CD4-positive, alpha-beta T cell treated with Interleukin-6 at 100 ng/mL for 8 hours (primary cell): ENCODE results near the gene TUSC2.
A peak's percentile ranks its signal among the peaks of the same experiment; 100 is the strongest.

Source experiments
- DNase-seq: peaks from one replicate; pipeline ENCODE4 v3.0.0-alpha.2; 2020; ENCODE audit warnings: mixed read lengths, low spot score

The TUSC2 gene

DNA sequence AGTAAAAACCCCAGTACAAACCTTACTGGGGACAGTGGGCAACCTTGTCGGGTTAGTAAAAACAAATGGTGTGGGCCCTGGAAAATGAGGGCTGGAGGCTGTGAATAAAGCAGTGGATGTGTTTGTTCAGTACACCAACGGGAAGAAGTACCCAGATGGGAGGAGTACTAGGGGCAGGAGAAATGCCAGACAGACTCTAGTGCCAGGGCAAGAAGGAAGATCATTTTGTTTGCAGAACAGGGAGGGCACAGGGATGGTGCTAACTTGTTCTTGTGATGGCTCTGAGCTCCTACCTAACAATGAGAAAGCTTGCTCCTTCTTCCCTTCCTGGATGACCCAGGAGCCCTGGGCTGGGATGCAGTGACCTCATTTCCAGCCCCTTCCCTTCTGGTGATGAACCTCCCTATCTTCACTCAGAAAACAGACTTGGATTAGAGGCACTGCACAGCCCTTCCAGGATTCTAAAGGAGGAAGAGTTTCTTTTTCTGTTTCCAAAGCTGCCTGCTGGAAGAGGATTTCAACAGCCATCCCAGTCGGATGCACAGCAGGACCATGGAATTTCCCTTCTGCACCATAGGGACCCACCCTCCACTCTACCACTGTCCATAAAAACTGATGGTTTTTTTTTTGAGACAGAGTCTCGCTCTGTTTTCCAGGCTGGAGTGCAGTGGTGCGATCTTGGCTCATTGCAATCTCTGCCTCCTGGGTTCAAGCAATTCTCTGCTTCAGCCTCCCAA, 6.5 kb upstream of the TUSC2 start:
- DNase-seq = no peak

- DNase-seq = no peak
Observed at GRCh38 chr3:50333744-50334328, 5.8 kb upstream of the TUSC2 start.

DNA sequence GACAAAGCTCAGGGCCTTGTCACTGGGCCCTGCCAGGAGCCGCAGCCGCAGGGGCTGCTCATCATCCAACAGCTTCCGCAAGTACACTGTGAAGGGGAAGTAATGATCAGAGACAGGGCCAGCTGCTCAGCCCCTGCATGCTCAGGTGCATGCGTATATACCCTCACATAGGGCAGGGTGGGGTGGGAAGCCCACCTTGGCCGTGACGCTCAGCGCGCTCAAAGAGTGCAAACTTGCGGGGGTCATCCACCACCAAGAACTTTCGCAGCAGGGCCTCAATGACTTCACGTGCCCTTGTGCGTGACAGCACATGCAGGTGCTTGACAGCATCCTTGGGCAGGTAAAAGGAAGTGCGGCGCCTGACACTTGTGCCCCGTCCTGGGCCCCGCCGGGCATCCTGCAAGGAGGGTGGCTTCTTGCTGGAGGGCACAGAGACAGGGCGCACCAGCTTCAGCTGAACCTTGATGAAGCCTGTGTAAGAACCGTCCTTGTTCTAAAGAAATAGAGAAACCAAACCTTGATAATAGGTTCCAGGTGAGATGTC, 3.4 kb upstream of the TUSC2 start:
- DNase-seq = no peak

GRCh38 chr3:50330330-50330729, 2.3 kb upstream of the TUSC2 start:
- no peak for DNase-seq

DNA sequence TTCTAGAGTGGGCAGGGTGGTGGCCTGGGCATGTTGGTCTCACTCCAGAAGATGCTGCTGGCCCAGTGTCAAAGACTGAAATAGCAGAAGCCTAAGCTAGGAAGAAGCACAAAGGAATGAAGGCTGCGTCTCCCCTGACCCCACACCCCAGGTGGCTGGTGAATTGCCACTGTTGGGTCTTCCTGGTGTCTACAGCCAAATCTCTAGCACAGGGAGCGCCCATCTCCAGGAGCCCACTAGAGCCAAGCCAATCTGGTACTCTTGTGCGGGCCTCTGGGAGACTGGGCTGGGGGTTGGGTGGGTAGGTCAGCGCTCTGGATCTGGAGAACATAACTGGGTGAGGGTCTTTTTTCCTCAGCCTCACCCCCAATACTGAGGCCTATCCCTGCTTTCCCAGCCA, 894 bp downstream of the TUSC2 start:
- no peak for DNase-seq

- no peak for DNase-seq
Observed at GRCh38 chr3:50326182-50326541, 1.9 kb downstream of the TUSC2 start.

DNA sequence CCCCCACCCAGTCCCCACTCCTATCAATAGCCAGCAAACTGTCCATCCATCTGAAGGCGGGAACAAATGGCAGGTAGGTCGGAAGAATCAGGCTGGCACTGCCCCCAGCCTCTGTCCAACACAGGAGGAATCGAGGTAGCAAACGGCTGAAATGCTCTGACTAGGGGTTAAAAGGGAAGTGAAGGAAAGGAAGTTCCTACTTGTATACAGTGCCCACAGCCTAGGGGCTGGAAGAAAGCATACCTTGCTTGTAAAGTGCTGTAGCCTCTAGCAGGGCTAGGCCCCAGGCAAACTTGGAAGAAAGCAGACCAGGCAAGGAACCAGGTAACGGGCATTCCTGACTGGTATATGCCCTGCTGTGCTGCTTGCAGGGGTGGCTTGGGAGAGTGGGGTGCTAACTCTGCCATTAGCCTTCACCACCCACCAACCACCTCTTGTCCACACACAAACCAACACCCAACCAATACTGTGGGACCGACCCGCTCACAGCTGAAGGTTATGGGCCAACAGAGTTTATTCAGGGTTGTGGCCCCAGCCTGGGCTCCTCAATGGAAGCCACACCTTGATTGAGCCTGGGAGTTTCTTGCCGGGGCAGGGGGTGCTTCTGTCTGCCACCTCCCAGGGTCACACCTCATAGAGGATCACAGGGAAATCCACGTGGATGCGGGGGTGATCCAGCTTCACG, 2.4 kb downstream of the TUSC2 start:
- no peak for DNase-seq

- DNase-seq = no peak
Observed at GRCh38 chr3:50325113-50325480, 2.9 kb downstream of the TUSC2 start.

GRCh38 chr3:50324351-50325112, 3.5 kb downstream of the TUSC2 start:
- DNase-seq = peak; percentile 45

GRCh38 chr3:50323614-50324199, 4.3 kb downstream of the TUSC2 start:
- no peak for DNase-seq

- DNase-seq = no peak
Observed at GRCh38 chr3:50323092-50323600, 4.9 kb downstream of the TUSC2 start.

GRCh38 chr3:50322386-50323091, 5.5 kb downstream of the TUSC2 start, which contains the start of gene HYAL2:
Gene HYAL2 (minus strand): TSS chr3:50322745. CDS start chr3:50320489, 2,256 bp downstream.
- no peak for DNase-seq

DNA sequence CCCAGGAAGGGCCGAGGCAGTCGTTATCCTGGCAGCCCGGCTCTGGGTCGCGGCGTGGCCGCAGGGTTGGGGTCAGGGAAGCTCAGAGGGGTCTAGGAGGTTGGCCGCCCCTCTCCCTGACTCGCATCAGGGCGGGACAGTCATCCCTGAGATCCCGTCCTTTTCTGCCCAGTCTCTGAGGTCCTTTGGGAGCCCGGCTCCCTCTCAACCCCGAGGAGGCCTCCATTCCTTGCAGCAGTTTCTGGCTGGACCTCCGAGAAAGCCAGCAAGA, 6.0 kb downstream of the TUSC2 start:
- no peak for DNase-seq

- peak; percentile 78 for DNase-seq
Observed at GRCh38 chr3:50321336-50322114, 6.5 kb downstream of the TUSC2 start.

DNA sequence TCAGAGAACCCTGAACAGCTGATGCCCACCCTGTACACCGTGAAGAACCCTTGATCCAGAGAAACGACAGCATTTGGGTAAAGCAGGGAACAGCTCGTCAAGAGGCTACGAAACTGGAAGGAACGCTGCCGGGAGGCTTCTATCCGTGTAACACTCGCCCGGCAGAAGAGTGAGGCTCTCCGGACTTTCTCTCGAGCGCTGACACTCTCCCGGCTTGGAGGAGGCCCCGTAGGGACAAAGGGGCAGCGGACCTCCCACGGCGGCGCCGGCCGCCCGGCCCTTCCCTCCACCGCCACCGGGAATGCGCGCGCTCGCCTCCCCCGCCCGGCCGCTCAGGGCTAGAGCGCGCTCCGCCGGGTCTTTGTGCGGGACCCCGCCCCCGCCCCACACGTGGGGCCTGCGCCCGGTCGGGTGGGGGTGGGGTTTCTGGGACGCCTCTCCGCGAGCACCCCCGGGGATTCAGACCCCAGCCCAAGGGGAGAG, 7.1 kb downstream of the TUSC2 start:
- DNase-seq = peak; percentile 58

DNA sequence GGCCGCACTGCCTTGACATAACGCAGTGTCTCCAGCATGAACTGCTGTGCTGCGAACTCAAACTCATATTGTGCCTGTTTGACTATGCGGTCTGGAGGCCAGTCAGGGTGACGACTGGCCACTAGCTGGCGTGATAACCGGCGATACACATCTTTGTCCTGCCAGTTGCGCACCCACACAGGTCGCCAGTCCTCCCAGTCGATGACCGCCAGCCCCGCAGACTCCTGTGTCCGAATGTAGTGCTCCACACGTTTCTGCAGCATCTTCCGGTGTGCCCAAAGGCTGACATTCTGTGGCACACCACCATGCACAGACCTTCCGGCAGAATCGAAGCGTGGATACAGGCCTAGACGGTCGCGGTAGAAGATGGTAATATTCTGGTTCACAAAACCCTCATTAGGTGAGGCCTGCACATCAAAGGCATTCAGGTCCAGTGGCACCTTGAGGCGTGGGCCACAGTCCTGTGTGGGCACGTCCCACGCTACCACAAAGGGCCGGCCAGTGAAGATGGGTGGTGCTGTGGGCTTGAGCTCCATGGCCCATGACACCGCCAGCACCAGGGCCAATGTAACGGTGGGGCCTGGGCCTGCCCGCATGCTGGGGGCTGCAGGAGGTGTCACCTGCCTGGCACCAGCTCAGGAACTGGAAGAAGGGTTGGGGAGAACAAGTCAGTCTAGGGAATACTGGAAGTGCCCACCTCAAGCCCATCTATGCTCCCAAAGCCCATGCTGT, 8.0 kb downstream of the TUSC2 start:
- no peak for DNase-seq

GRCh38 chr3:50319181-50319893, 8.7 kb downstream of the TUSC2 start:
- no peak for DNase-seq

GRCh38 chr3:50318615-50319014, 9.4 kb downstream of the TUSC2 start:
- DNase-seq = no peak

- no peak for DNase-seq
Observed at GRCh38 chr3:50318163-50318562, 9.9 kb downstream of the TUSC2 start.
